ENCODE measurements around the gene SPATA1.

SPATA1 gene

GRCh38 chr1:84605157-84605556 is 99.0 kb downstream of the SPATA1 start:
- Histone ChIP-seq H3K27me3 (replicated peaks; ENCODE audit: control insufficient read depth, insufficient read depth, low read length) (no peaks in the 10 kb centered on the region), H3K36me3 (ENCODE audit: control insufficient read depth, insufficient read depth, low read length) (no peaks in the 10 kb centered on the region), H3K4me3 (replicated peaks; ENCODE audit: low read depth, low read length) (no peak overlapping the region)
- no peak for TF ChIP-seq CTCF (IDR thresholded peaks at IDR 0.05; ENCODE audit: insufficient read depth, low read length, poor library complexity, severe bottlenecking)
- DNase-seq (ENCODE audit: extremely low read depth, insufficient read length) = no peak

DNA sequence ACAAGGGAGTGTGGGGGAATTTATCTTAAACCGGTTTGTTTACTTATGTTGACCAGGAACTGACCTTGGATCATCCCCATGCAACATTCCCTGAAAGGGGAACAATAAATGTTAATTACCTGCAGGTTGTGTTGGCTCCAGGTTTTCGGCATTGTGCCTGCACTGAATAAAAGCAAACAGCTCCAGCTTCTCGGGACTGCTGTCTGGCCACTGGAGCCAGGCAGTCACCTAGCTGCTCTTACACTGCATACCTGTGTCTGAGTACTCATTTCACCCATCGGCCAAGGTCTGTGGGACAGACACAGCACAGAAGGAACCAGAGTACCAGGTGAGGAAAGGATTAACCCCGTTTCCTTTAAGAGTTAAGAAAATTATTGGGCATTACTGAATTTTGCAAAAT is 100.8 kb downstream of the SPATA1 start:
- DNase-seq (ENCODE audit: extremely low read depth, insufficient read length) = no peak
- H3K27me3 ChIP-seq (replicated peaks; ENCODE audit: control insufficient read depth, insufficient read depth, low read length) = no peaks in the 10 kb centered on the region
- no peak overlapping the region for H3K4me3 ChIP-seq (replicated peaks; ENCODE audit: low read depth, low read length)
- H3K36me3 ChIP-seq (ENCODE audit: control insufficient read depth, insufficient read depth, low read length) = no peaks in the 10 kb centered on the region
- TF ChIP-seq CTCF (IDR thresholded peaks at IDR 0.05; ENCODE audit: insufficient read depth, low read length, poor library complexity, severe bottlenecking) = no peak

GRCh38 chr1:84611091-84611490 is 104.9 kb downstream of the SPATA1 start:
- Histone ChIP-seq H3K4me3 (replicated peaks; ENCODE audit: low read depth, low read length) (no peak overlapping the region), H3K36me3 (ENCODE audit: control insufficient read depth, insufficient read depth, low read length) (no peaks in the 10 kb centered on the region), H3K27me3 (replicated peaks; ENCODE audit: control insufficient read depth, insufficient read depth, low read length) (no peaks in the 10 kb centered on the region)
- TF ChIP-seq CTCF (IDR thresholded peaks at IDR 0.05; ENCODE audit: insufficient read depth, low read length, poor library complexity, severe bottlenecking) = no peak
- no peak for DNase-seq (ENCODE audit: extremely low read depth, insufficient read length)

DNA sequence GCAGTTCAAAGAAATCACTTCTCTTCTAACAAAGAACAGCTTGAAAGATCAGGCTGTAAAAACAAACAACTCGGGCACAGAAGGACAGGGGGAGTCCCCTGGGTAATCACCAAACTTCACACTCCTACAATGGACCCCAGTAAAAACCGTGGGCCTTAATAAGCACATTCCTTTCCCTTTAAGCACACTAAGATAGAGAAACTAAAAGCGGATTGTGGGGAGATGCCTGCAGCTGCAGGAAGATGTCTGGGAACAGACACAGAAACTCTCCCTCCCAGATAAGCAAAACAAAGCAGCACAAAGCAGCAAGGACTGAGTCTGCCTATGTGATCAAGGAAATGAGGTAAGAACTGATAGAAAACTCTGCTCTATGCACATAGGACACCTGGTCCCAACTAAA is 105.6 kb downstream of the SPATA1 start:
- Histone ChIP-seq H3K4me3 (replicated peaks; ENCODE audit: low read depth, low read length) (no peak overlapping the region), H3K27me3 (replicated peaks; ENCODE audit: control insufficient read depth, insufficient read depth, low read length) (no peaks in the 10 kb centered on the region), H3K36me3 (ENCODE audit: control insufficient read depth, insufficient read depth, low read length) (no peaks in the 10 kb centered on the region)
- no peak for TF ChIP-seq CTCF (IDR thresholded peaks at IDR 0.05; ENCODE audit: insufficient read depth, low read length, poor library complexity, severe bottlenecking)
- DNase-seq (ENCODE audit: extremely low read depth, insufficient read length) = no peak

DNA sequence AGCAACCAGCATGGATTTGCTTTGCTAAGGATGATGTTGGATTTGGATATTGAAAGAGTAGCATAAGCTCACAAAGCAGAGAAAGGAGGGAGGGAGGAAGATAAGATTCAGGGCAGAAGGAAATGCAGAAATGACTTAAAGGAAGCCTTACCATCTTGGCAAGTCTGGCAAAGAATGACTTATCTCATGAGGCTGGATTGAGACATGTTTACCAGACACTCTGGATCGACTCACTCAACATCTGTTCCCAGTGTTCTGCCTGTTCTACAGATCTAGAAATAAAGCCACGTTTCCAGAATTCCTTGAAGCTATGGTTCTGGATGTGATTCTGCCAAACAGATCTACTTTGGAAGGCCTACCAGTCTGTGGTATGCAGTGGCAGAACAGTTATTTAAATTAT is 106.8 kb downstream of the SPATA1 start:
- TF ChIP-seq CTCF (IDR thresholded peaks at IDR 0.05; ENCODE audit: insufficient read depth, low read length, poor library complexity, severe bottlenecking) = no peak

GRCh38 chr1:84613887-84614286 is 107.7 kb downstream of the SPATA1 start:
- H3K4me3 ChIP-seq (replicated peaks; ENCODE audit: low read depth, low read length) = no peak overlapping the region
- DNase-seq (ENCODE audit: extremely low read depth, insufficient read length) = no peak
- no peaks in the 10 kb centered on the region for H3K27me3 ChIP-seq (replicated peaks; ENCODE audit: control insufficient read depth, insufficient read depth, low read length)
- no peak for TF ChIP-seq CTCF (IDR thresholded peaks at IDR 0.05; ENCODE audit: insufficient read depth, low read length, poor library complexity, severe bottlenecking)
- H3K36me3 ChIP-seq (ENCODE audit: control insufficient read depth, insufficient read depth, low read length) = no peaks in the 10 kb centered on the region

More for the DNA sequence above, 106.8 kb downstream of the SPATA1 start:
- DNase-seq (ENCODE audit: extremely low read depth, insufficient read length) = no peak
- Histone ChIP-seq H3K27me3 (replicated peaks; ENCODE audit: control insufficient read depth, insufficient read depth, low read length) (no peaks in the 10 kb centered on the region), H3K4me3 (replicated peaks; ENCODE audit: low read depth, low read length) (no peak overlapping the region), H3K36me3 (ENCODE audit: control insufficient read depth, insufficient read depth, low read length) (no peaks in the 10 kb centered on the region)
